Fibroblast of lung (primary cell): ENCODE data around the gene SFTPA1. TPM values are rescaled to one million over a fixed set of nuclear protein-coding genes. Genes with fewer than 3 reads are reported as not detected.
"Not testable (repeated sequence)": the region's sequence is repeated elsewhere in the genome, so short reads cannot be mapped to it uniquely, and the experiment has no call there.

Experiments
- DNase-seq, 2 donors: peaks; one replicate each; pipeline versions ENCODE4 v3.0.0 to v3.0.0-alpha.2; 2010; ENCODE audit warnings: low read depth in 2 of 2
- H2AFZ ChIP-seq: 2 replicates; pipeline ENCODE4 v1.5.1; 2012; ENCODE audit warnings: low read length, control low read depth, inconsistent platforms
- H3K27ac ChIP-seq: 2 replicates; pipeline ENCODE4 v1.5.1; 2011; ENCODE audit warnings: low read length, control low read depth; ENCODE audit not compliant: insufficient read depth
- H3K27me3 ChIP-seq: 2 replicates; pipeline ENCODE4 v1.5.1; 2011; ENCODE audit warnings: mild to moderate bottlenecking, low read length; ENCODE audit not compliant: control insufficient read depth, insufficient read depth
- H3K36me3 ChIP-seq: 2 replicates; pipeline ENCODE4 v1.5.1; 2011; ENCODE audit warnings: low read length; ENCODE audit not compliant: control insufficient read depth, insufficient read depth
- H3K4me1 ChIP-seq: 2 replicates; pipeline ENCODE4 v1.5.1; 2011; ENCODE audit warnings: low read length; ENCODE audit not compliant: control insufficient read depth, insufficient read depth; ENCODE audit errors: extremely low read depth
- H3K4me2 ChIP-seq: 2 replicates; pipeline ENCODE4 v1.5.1; 2011; ENCODE audit warnings: low read length, control low read depth; ENCODE audit not compliant: insufficient read depth; ENCODE audit errors: extremely low read depth
- H3K4me3 ChIP-seq, 4 experiments: fragments of 200-600 bp in 1 of 4; sonication (generic) in 1 of 4; replicated peaks in 1 of 4; 2 replicates each; pipeline ENCODE4 v1.5.1; 2011 to 2016; ENCODE audit warnings: low read length in 4 of 4, low read depth in 3 of 4, mild to moderate bottlenecking in 3 of 4, control low read depth in 2 of 4, inconsistent platforms in 1 of 4, mixed read lengths in 1 of 4; ENCODE audit not compliant: insufficient read depth in 1 of 4; ENCODE audit errors: control extremely low read depth in 1 of 4
- H3K79me2 ChIP-seq: 2 replicates; pipeline ENCODE4 v1.5.1; 2012; ENCODE audit warnings: mild to moderate bottlenecking, low read length, inconsistent platforms; ENCODE audit not compliant: control insufficient read depth, insufficient read depth
- H3K9ac ChIP-seq: 2 replicates; pipeline ENCODE4 v1.5.1; 2011; ENCODE audit warnings: mild to moderate bottlenecking, low read length, control low read depth; ENCODE audit not compliant: insufficient read depth
- H3K9me3 ChIP-seq: 2 replicates; pipeline ENCODE4 v1.5.1; 2012; ENCODE audit warnings: low read depth, low read length; ENCODE audit not compliant: control insufficient read depth, insufficient read depth
- H4K20me1 ChIP-seq: 2 replicates; pipeline ENCODE4 v1.5.1; 2011; ENCODE audit warnings: low read length; ENCODE audit not compliant: control insufficient read depth, insufficient read depth; ENCODE audit errors: extremely low read depth
- EZH2 ChIP-seq: IDR thresholded peaks from 2 replicates; pipeline ENCODE4 v1.5.1; 2012; ENCODE audit warnings: low read length, control low read depth, mild to moderate bottlenecking; ENCODE audit errors: missing control alignments
- polyA plus RNA-seq, 2 donors: library from polyadenylated mRNA; depleted of rRNA in 1 of 2; stranded (reverse) in 1 of 2; unstranded in 1 of 2; fragments of >200 nt; gene quantifications; 2 replicates each; pipeline ENCODE4 v1.2.1, GENCODE V29; 2011 to 2012; ENCODE audit warnings: missing spikeins in 1 of 2
- total RNA-seq: library from RNA; depleted of rRNA; stranded (reverse); fragments of >200 nt; gene quantifications from 2 replicates; pipeline ENCODE4 v1.2.1, GENCODE V29; 2014
- TF ChIP-seq, protein P1 (sequence below), 2 donors: IDR thresholded peaks in 1 of 2; conservative IDR thresholded peaks in 1 of 2; 1 replicate in 1 of 2; 2 replicates in 1 of 2; pipeline ENCODE4 v1.5.1; 2011 to 2012; ENCODE audit warnings: low read length in 2 of 2, control low read depth in 1 of 2, inconsistent platforms in 1 of 2, low read depth in 1 of 2, mild to moderate bottlenecking in 1 of 2

Gene SFTPA1
- total and polyA plus RNA-seq, 2 donors (not counting 1 experiment from before 2014, with no cell fraction given) = not detected

DNA sequence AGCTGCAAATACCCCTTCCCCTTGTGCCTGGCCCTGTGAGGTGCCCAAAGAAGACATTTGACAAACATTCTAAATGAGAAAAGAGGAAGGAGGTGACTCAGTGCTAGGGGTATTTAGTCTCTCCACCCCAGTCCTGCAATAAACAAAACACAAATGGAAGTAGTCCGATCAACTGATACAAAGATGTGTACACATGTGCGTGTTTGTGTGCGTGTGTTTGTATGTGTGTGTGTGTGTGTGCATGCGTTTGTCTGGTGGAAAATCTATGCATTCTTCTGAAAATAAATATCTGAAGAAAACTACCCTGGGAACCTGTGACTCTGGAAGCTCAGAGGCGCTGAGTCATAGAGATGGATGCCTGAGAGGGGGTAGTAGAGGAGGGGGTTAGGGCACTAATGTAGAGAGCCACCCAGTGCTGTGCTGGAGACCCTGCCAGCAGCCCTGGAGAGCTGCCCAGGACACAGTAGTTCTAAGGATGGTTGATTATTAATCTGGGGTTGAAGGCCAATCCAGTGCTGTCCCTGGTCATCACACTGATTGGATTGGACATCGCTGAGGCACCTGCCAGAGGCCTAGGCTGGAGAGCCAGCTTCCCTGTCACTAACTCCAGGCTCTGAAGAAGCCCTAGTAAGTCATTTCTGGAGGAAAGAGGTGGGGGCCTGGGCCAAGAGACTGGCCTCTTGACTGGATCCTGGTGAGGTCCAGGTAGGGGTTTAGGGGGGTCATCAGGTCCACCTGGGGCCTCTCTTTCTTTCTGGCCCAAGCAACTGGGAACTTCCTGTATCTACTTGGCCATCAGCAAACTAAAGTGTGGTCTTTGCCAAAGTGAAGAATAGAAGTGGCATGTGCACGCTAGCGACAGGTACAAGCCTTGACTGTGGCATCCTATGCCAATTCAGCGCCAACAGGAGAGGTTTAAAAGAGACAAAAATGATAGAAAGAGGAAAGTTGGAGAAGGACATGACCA lies 18.5 kb downstream of the SFTPA1 start:
- Histone ChIP-seq H3K4me1 (no peaks in the 10 kb centered on the region), H3K9me3 (no peaks in the 10 kb centered on the region), H3K9ac (no peak overlapping the region), H3K27me3 (peaks cover 3% of the 10 kb centered on the region), H2AFZ (no peak overlapping the region), H3K79me2 (no peaks in the 10 kb centered on the region), H3K36me3 (no peaks in the 10 kb centered on the region), H3K27ac (no peak overlapping the region), H3K4me2 (no peak overlapping the region), H3K4me3 (no peak overlapping the region), H4K20me1 (no peaks in the 10 kb centered on the region)
- TF ChIP-seq, protein P1, sequence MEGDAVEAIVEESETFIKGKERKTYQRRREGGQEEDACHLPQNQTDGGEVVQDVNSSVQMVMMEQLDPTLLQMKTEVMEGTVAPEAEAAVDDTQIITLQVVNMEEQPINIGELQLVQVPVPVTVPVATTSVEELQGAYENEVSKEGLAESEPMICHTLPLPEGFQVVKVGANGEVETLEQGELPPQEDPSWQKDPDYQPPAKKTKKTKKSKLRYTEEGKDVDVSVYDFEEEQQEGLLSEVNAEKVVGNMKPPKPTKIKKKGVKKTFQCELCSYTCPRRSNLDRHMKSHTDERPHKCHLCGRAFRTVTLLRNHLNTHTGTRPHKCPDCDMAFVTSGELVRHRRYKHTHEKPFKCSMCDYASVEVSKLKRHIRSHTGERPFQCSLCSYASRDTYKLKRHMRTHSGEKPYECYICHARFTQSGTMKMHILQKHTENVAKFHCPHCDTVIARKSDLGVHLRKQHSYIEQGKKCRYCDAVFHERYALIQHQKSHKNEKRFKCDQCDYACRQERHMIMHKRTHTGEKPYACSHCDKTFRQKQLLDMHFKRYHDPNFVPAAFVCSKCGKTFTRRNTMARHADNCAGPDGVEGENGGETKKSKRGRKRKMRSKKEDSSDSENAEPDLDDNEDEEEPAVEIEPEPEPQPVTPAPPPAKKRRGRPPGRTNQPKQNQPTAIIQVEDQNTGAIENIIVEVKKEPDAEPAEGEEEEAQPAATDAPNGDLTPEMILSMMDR (conservative IDR thresholded peaks at IDR 0.05 in 1 of 2, IDR thresholded peaks at IDR 0.05 in 1 of 2; ENCODE audit: low read depth in 1 of 2, low read length in 2 of 2) = no peak
- no peak for TF ChIP-seq EZH2
- no peak for DNase-seq

DNA sequence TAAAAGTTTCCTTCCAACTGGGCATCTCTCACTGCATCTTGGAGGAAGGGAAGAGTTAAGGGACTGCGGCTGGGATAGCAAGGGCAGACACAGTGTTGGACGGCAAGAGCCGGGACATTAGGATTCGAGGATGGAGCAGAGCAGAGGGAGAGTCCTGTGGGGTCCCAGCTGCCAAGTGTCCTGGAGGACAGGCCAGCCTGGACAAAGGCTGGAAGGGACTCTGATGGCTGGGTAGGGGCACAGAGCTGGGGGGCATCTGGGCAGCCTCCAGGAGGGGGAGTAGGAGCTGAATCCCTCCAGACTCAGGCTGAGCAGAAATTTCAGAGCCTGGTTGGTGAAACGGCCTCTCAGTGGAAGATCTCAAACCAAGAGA lies 19.2 kb downstream of the SFTPA1 start:
- no peak for TF ChIP-seq EZH2
- TF ChIP-seq, protein P1 (conservative IDR thresholded peaks at IDR 0.05 in 1 of 2, IDR thresholded peaks at IDR 0.05 in 1 of 2; ENCODE audit: low read depth in 1 of 2, low read length in 2 of 2) = no peak
- H3K9ac ChIP-seq = no peak overlapping the region
- no peaks in the 10 kb centered on the region for H4K20me1 ChIP-seq
- H3K79me2 ChIP-seq = no peaks in the 10 kb centered on the region
- no peak for DNase-seq
- H3K4me1 ChIP-seq = no peaks in the 10 kb centered on the region
- no peaks in the 10 kb centered on the region for H3K36me3 ChIP-seq
- no peaks in the 10 kb centered on the region for H3K9me3 ChIP-seq
- no peak overlapping the region for H3K4me3 ChIP-seq
- H3K27me3 ChIP-seq = peaks cover 3% of the 10 kb centered on the region
- H3K27ac ChIP-seq = no peak overlapping the region
- no peak overlapping the region for H3K4me2 ChIP-seq
- no peak overlapping the region for H2AFZ ChIP-seq

DNA sequence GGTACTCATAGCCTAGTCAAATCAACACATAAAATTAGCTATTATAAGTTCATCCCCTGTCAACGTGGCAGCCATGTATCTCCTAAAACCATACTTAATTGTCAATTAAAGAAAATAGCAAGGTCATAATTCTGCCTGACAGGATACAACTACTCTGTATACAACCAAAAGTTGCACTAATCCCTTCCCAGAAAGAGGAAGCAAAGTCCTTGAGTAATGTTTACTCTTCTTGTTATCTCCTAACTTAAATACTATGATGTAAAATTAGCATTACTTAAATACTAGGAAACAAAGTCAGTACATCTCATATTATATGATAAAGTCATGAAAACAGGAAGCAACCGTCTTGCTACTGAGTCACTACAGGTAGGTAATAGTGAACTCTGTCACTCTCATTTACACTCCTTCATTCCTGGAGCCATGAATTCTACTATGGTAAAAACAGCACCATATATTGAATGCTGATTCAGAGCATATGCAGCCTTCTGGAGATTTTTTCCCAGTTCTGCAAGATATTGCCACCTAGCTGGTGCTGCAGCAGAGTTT lies 26.0 kb downstream of the SFTPA1 start:
- H4K20me1 ChIP-seq, H3K27me3 ChIP-seq, H3K4me3 ChIP-seq, H3K9ac ChIP-seq, H3K9me3 ChIP-seq, DNase-seq, H3K79me2 ChIP-seq, H3K27ac ChIP-seq, H3K4me2 ChIP-seq, H2AFZ ChIP-seq, H3K4me1 ChIP-seq, H3K36me3 ChIP-seq: not testable (repeated sequence)
